Fibroblast of mammary gland (primary cell): ENCODE measurements around the gene EPS8L3.
A peak's percentile ranks its signal among the peaks of the same experiment; 100 is the strongest.

Source experiments
- DNase-seq: peaks from one replicate; pipeline ENCODE4 v3.0.0-alpha.2; 2010; ENCODE audit warnings: low read depth
- H3K4me3 ChIP-seq: 2 replicates; pipeline ENCODE4 v1.5.1; 2011; ENCODE audit warnings: low read depth, mild to moderate bottlenecking, low read length, moderate library complexity; ENCODE audit not compliant: control insufficient read depth
- CTCF ChIP-seq: conservative IDR thresholded peaks from 2 replicates; pipeline ENCODE4 v1.5.1; 2011; ENCODE audit warnings: low read depth, low read length, inconsistent platforms; ENCODE audit not compliant: control insufficient read depth, insufficient read depth

The EPS8L3 gene

DNA sequence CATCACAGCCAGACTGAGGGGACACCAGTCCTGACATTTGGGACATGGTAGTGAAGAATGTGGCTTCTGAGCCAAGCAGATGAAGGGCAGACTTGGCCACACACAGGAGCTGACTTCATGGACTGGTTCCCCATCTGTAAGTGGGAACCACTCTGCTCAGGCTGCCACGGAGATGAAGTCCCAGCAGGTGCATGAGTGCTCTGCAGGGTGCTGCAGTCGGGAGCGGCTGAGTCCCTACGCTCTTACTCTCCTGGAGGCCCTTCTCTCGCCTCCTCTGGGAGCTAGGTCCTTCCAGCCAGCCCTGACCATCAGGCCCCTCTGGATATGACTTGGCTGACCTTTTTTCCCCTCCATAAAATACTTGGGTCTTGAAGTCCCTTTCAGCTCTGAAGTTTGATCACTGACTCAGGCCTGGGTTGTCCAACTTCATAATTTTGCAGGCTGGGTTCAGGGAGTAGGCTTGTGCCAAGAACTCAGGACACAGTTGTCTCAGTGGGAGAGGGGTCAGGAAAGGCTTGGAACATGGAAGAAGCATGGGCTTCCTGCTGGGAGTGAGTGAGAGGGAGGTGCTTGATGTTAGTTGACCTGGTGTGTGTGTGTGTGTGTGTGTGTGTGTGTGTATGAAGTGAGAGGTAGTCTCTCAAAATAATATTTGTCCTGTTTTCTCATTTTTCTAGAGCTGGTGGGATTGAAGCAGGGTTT is 21.0 kb upstream of the EPS8L3 start:
- DNase-seq = no peak
- no peak overlapping the region for H3K4me3 ChIP-seq
- TF ChIP-seq CTCF = no peak

GRCh38 chr1:109783436-109783835 is 19.7 kb upstream of the EPS8L3 start:
- peak; percentile 74 for DNase-seq
- TF ChIP-seq CTCF = no peak
- no peak overlapping the region for H3K4me3 ChIP-seq

GRCh38 chr1:109782927-109783326 is 19.2 kb upstream of the EPS8L3 start:
- TF ChIP-seq CTCF = no peak
- H3K4me3 ChIP-seq = no peak overlapping the region
- no peak for DNase-seq

DNA sequence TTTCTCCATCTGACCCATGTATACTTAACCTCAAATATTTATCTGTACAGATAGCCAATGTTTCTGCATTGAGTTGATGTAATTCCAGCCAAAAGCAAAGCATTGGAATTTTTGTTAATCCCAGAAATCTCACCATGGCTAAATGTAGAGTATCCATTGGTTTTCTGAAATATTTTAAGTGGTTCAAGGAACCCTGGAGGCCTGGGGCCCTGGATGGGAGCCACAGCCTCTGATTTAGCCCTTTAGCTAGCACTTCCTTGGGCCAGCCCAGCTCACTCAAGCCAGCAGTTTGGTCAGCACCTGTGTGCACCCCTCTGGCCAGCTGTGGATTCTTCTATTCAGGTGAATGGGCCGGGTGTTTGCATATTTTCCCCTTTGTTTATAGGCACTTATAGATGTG is 18.8 kb upstream of the EPS8L3 start:
- no peak overlapping the region for H3K4me3 ChIP-seq
- no peak for TF ChIP-seq CTCF
- no peak for DNase-seq

DNA sequence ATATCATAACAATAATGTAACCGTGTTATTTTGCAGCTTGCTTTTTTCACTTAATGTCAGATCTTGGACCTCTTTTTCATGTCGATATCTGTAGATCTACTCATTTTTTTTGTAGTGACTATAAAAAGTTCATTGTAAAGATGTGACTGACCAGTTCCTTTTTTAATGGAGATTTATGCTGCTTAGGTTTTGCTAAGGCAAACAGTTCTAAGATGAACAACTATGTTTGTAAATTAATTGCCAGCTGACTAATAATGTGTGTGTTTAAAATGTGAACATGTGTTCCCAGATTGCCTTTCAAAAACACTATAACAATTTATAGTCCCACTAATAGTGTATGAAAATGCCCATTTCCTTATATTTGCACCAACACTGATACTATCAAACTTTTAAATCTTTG is 18.1 kb upstream of the EPS8L3 start:
- TF ChIP-seq CTCF = no peak
- no peak for DNase-seq
- H3K4me3 ChIP-seq = no peak overlapping the region

DNA sequence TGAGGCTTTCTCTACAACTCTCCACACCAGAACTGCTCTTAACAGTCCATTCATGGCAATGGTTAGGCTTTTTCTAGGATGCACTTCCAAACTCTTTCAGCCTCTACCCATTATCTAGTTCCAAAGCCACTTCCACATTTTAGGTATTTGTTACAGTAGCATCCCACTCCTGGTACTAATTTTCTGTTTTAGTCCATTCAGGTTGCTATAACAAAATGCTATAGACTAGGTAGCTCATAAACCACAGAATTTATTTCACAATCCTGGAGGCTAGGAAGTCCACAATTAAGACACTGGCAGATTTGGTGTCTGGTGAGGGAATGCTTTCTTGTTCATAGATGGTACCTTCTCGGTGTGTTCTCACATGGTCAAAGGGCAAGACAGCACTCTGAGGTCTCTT is 17.3 kb upstream of the EPS8L3 start:
- no peak overlapping the region for H3K4me3 ChIP-seq
- no peak for TF ChIP-seq CTCF
- DNase-seq = no peak
